HG02588 (cell line): ENCODE measurements around the gene CDKN2D.
"Not testable (repeated sequence)": the region's sequence is repeated elsewhere in the genome, so short reads cannot be mapped to it uniquely, and the experiment has no call there.

ENCODE experiments used
- ATAC-seq: cut with Tn5 transposase; IDR thresholded peaks from one replicate; pipeline ENCODE4 v1.9.1; 2021; ENCODE audit warnings: mild to moderate bottlenecking, moderate library complexity; ENCODE audit not compliant: unreplicated experiment

CDKN2D gene

DNA sequence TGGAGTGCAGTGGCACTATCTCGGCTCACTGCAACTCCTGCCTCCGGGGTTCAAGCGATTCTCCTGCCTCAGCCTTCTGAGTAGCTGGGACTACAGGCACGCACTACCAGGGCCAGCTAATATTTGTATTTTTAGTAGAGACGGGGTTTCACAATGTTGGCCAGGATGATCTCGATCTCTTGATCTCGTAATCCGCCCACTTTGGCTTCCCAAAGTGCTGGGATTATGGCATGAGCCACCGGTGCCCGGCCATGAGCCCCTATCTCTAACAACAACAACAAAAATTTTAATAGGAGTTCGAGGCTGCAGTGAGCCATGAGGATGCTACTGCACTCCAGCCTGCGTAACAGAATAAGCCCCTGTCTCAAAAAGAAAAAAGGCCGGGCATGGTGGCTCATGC, 13.3 kb upstream of the CDKN2D start:
- no peak for ATAC-seq

DNA sequence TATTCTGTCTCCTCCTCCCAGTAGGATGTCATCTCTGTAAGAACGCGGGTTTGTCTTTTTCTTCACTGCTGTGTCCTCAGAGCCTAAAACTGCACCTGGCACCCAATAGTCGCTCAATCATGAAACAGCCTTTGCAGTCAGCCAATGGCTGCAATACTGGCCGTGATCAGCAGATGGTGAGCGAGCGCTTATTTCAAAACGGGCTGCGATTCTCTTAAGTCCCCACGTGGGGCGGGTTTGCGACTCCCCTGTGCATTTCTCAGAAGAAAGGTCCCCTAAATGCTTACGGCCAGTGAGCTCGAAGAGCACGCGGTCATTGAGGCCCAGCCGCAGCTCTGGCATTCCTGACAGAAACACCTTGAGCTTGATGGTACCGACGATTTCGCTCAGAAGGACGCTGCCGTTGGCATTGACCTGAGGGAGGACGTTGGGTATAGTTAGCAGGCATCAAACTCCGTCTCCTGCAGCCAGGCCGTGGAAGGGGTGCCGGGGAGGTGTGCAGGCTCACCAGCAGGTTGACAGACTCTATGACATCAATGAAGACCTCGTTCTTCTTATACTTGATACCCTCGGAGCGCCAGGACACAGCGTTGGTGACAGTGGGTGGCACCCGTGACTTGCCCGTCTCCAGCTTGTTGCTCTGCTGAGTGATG, 12.3 kb upstream of the CDKN2D start:
- ATAC-seq: no peak

DNA sequence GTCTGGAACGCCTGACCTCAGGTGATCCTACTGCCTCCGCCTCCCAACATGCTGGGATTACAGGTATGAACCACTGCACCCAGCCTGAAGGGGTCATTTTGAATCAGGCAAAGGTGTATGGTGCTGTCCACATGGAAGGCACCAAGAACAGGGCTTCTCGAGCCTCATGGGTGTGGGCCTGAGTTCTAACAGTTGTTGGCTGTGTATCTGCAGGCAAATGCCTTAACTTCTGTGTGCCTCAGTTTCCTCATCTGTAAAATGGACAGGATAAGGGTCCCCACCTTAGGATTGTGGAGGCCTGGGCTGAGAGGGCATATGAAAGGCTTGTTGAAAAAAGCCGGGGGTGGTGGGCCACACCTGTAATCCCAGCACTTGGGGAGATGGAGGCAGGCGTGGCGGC, 9.2 kb upstream of the CDKN2D start:
- ATAC-seq: no peak

- ATAC-seq: no peak
Observed at GRCh38 chr19:10575011-10575716, 6.4 kb upstream of the CDKN2D start.

GRCh38 chr19:10574462-10574861, 5.7 kb upstream of the CDKN2D start:
- no peak for ATAC-seq

- ATAC-seq: not testable (repeated sequence)
Observed at GRCh38 chr19:10573793-10574192, 5.0 kb upstream of the CDKN2D start.

GRCh38 chr19:10568062-10568825, 535 bp downstream of the CDKN2D start:
- ATAC-seq: no peak

GRCh38 chr19:10567656-10568055, 1.1 kb downstream of the CDKN2D start:
- no peak for ATAC-seq

- ATAC-seq: no peak
Observed at GRCh38 chr19:10566658-10567410, 1.9 kb downstream of the CDKN2D start.

- ATAC-seq: no peak
Observed at GRCh38 chr19:10566408-10566657, 2.4 kb downstream of the CDKN2D start.

- peak; percentile 54 for ATAC-seq
Observed at GRCh38 chr19:10565567-10566407, 3.0 kb downstream of the CDKN2D start, which contains the start of gene KRI1. Gene KRI1, minus strand, starts transcription at chr19:10566010. Its CDS starts 11 bp downstream, at chr19:10565999.

- ATAC-seq: no peak
Observed at GRCh38 chr19:10565028-10565566, 3.7 kb downstream of the CDKN2D start.

DNA sequence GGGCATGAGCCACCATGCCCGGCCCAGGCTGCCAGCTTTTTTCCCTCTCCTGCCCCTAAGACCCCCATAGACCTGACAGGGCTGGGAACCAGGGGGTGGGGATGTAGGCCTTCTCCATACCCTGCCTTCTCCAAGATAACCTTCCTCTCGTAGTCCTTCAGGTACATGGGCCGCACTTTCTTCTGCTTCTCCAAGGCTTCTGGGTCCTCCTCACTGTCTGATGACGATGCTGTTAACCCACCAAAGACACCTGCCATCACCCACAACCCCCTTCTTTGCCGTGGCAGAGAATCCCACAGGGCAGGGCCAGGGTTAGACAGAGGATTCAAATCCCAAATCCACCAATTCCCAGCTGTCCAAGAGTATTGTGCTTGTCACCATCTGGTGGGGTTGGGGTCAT, 6.2 kb downstream of the CDKN2D start:
- no peak for ATAC-seq

DNA sequence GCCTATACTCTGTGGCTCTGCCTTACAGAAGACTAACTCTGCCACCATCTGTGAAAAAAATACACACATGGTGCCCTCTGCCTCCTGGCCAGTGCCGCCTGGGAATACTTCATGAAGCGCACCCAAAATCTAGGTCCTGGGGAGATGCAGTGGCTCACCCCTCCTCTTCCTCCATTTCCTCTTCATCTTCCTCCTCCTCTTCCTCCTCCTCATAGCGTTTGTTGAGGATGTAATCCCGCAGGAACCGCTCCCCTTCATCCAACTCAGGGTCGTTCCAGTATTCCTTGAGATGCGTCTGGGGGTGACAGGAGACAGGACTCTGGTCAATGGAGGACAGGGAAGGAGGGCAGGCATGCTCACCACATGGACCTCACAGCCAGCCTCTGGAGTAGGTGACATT, 8.6 kb downstream of the CDKN2D start:
- ATAC-seq: no peak

DNA sequence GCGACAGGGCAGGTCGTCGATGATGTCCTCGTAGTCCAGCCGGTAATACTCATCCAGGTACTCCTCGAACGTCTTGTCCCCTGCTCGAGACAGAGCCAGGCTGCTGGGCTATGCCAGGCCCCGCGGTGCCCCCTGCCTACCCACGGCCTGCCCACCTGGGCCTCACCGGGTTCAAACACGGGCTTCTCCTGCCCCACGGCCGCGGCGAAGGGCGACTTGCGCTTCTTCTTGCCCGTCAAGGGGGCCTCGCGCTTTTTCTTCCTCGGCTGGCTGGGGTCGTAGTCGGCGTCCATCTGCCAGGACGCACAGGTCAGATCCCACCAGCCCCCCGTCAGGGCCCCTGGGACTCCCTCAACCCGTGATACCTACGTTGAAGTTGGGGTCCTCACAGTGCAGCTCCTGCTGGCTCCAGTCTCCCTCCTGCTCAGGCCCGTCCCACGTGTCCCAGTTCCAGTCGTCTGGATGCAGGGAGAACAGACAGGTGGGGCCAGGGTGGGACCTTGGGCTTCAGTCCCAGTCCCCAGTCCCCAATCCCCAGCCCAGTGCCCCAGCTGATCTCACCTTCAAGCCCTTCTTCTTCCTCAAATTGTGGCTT, 11.1 kb downstream of the CDKN2D start:
- ATAC-seq: no peak

- ATAC-seq: no peak
Observed at GRCh38 chr19:10555610-10555973, 13.2 kb downstream of the CDKN2D start.

GRCh38 chr19:10554760-10555609, 13.8 kb downstream of the CDKN2D start:
- ATAC-seq: no peak

- ATAC-seq: no peak
Observed at GRCh38 chr19:10553943-10554381, 14.8 kb downstream of the CDKN2D start.

DNA sequence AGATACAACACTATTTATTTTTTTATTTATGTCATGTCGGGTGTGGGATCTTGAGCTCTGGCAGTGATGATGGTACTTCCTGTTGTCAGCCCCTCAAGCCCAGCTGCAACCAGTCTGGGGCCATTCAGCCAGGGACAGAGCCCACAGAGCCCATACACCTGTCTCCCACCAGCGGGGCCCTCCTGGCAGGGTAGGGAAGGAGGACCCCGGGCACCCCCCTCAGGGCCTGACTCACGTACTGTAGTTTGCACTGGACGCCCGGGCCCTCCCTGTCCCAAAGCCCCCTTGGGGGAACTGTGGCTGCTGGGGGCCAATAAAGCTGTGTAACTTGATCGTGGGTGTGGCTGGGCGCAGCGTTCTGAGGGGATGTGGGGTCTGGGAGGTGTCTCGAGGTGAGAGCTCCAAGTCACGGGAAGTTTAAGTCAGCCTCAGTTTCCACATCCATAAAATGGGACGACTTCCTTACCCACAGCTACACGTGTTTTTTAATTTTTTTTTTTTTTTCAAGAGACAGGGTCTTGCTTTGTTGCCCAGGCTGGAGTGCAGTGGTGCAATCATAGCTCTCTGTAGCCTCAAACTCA, 15.6 kb downstream of the CDKN2D start:
- no peak for ATAC-seq
